Raji (cell line): ENCODE data around the gene CRABP2.

Source experiments
- POLR2A ChIP-seq: IDR thresholded peaks from 2 replicates; pipeline ENCODE4 v1.6.1; 2011; ENCODE audit warnings: low read depth, low read length, control low read depth; ENCODE audit not compliant: insufficient read depth

The CRABP2 gene

GRCh38 chr1:156705321-156705917 is at the start of gene CRABP2:
CRABP2 (minus strand) TSS chr1:156705583; CDS start chr1:156705446, 137 bp downstream.
- TF ChIP-seq POLR2A, result no peak

- TF ChIP-seq POLR2A, result no peak
These were observed 48.8 kb upstream of the CRABP2 start for GRCh38 chr1:156754219-156754618.

- TF ChIP-seq POLR2A, result no peak
These were observed 47.6 kb upstream of the CRABP2 start for GRCh38 chr1:156752843-156753482.

GRCh38 chr1:156751757-156752481 is 46.5 kb upstream of the CRABP2 start:
- TF ChIP-seq POLR2A, result peak; percentile 62

- peak; percentile 66; the same call in 1 of the 2 replicates for TF ChIP-seq POLR2A
These were observed 46.0 kb upstream of the CRABP2 start, which contains the start of gene HDGF for GRCh38 chr1:156751451-156751756. HDGF (minus strand) TSS chr1:156751675; CDS start chr1:156751429, 246 bp downstream.

GRCh38 chr1:156750711-156751450 is 45.5 kb upstream of the CRABP2 start:
- TF ChIP-seq POLR2A, result no peak

- TF ChIP-seq POLR2A, result peak; percentile 55; the same call in 1 of the 2 replicates
These were observed 44.8 kb upstream of the CRABP2 start for GRCh38 chr1:156750191-156750672.

GRCh38 chr1:156749419-156750118 is 44.2 kb upstream of the CRABP2 start:
- no peak for TF ChIP-seq POLR2A

- no peak for TF ChIP-seq POLR2A
These were observed 43.5 kb upstream of the CRABP2 start for GRCh38 chr1:156748670-156749418.

- TF ChIP-seq POLR2A, result no peak
These were observed 42.6 kb upstream of the CRABP2 start for GRCh38 chr1:156747742-156748669.

GRCh38 chr1:156746728-156747631 is 41.6 kb upstream of the CRABP2 start:
- TF ChIP-seq POLR2A, result no peak

- TF ChIP-seq POLR2A, result no peak
These were observed 41.0 kb upstream of the CRABP2 start for GRCh38 chr1:156746406-156746727.
